Thoracic aorta (tissue), 2 donors: ENCODE measurements around the gene CLEC4C. TPM values are rescaled to one million over a fixed set of nuclear protein-coding genes. Genes with fewer than 3 reads are reported as not detected.

Source experiments
- ATAC-seq: fragments of 150-250 bp; one replicate; pipeline ENCODE4 v1.8.0; 2017; ENCODE audit warnings: low read depth; ENCODE audit not compliant: insufficient number of reproducible peaks, low FRiP score
- DNase-seq: peaks from one replicate; pipeline ENCODE4 v3.0.0-alpha.2; 2020; ENCODE audit warnings: low spot score
- H3K27ac ChIP-seq, 2 donors: fragments of 200-600 bp; sonication (generic); 1 replicate in 1 of 2; 2 replicates in 1 of 2; pipeline ENCODE4 v1.5.1; 2016; ENCODE audit warnings: mild to moderate bottlenecking in 2 of 2, moderate library complexity in 2 of 2
- H3K27me3 ChIP-seq: fragments of 200-600 bp; sonication (generic); replicated peaks from 2 replicates; pipeline ENCODE4 v1.6.0; 2016; ENCODE audit warnings: mild to moderate bottlenecking; ENCODE audit not compliant: insufficient read depth
- H3K36me3 ChIP-seq: fragments of 200-600 bp; sonication (generic); one replicate; pipeline ENCODE4 v1.5.1; 2016
- H3K4me1 ChIP-seq, 2 donors: fragments of 200-600 bp; sonication (generic); 1 replicate in 1 of 2; 2 replicates in 1 of 2; pipeline versions ENCODE4 v1.5.1 to v1.6.0; 2016; ENCODE audit warnings: low read depth in 2 of 2, mild to moderate bottlenecking in 1 of 2; ENCODE audit not compliant: control insufficient read depth in 1 of 2
- H3K4me3 ChIP-seq: fragments of 200-600 bp; sonication (generic); 2 replicates; pipeline ENCODE4 v1.5.1; 2016; ENCODE audit warnings: mild to moderate bottlenecking
- H3K9me3 ChIP-seq: fragments of 200-600 bp; sonication (generic); 2 replicates; pipeline ENCODE4 v1.5.1; 2016
- CTCF ChIP-seq: fragments of 200-600 bp; sonication (generic); IDR thresholded peaks from one replicate; pipeline ENCODE4 v1.5.1; 2019; ENCODE audit warnings: antibody characterized with exemption
- total RNA-seq, 2 donors: library from RNA; depleted of rRNA; stranded (reverse); fragments of >200 nt; gene quantifications; one replicate each; pipeline versions ENCODE4 v1.1.0 to v1.2.3, GENCODE V29; 2016

The CLEC4C gene
- total RNA-seq, 2 donors from 2014 or later = not detected

GRCh38 chr12:7719946-7720730 is 27.0 kb downstream of the CLEC4C start:
- ATAC-seq = no peak

GRCh38 chr12:7716381-7716780 is 30.8 kb downstream of the CLEC4C start:
- ATAC-seq = no peak
- Histone ChIP-seq H3K27me3 (no peaks in the 10 kb centered on the region), H3K4me3 (no peak overlapping the region), H3K4me1 (no peaks in the 10 kb centered on the region), H3K9me3 (no peaks in the 10 kb centered on the region), H3K27ac (no peak overlapping the region), H3K36me3 (no peaks in the 10 kb centered on the region)
- DNase-seq = no peak
- no peak for TF ChIP-seq CTCF

More at GRCh38 chr12:7719946-7720730, 27.0 kb downstream of the CLEC4C start:
- H3K4me1 ChIP-seq = no peaks in the 10 kb centered on the region
- no peaks in the 10 kb centered on the region for H3K36me3 ChIP-seq
- no peaks in the 10 kb centered on the region for H3K27me3 ChIP-seq
- no peak for DNase-seq
- TF ChIP-seq CTCF = no peak
- no peaks in the 10 kb centered on the region for H3K9me3 ChIP-seq
- H3K4me3 ChIP-seq = no peak overlapping the region
- no peak overlapping the region for H3K27ac ChIP-seq

GRCh38 chr12:7712841-7713442 is 34.2 kb downstream of the CLEC4C start:
- H3K9me3 ChIP-seq = no peaks in the 10 kb centered on the region
- H3K36me3 ChIP-seq = no peaks in the 10 kb centered on the region
- no peaks in the 10 kb centered on the region for H3K4me1 ChIP-seq
- DNase-seq (no peak), ATAC-seq (no peak)
- H3K4me3 ChIP-seq = no peak overlapping the region
- no peaks in the 10 kb centered on the region for H3K27me3 ChIP-seq
- no peak for TF ChIP-seq CTCF
- H3K27ac ChIP-seq = no peak overlapping the region

DNA sequence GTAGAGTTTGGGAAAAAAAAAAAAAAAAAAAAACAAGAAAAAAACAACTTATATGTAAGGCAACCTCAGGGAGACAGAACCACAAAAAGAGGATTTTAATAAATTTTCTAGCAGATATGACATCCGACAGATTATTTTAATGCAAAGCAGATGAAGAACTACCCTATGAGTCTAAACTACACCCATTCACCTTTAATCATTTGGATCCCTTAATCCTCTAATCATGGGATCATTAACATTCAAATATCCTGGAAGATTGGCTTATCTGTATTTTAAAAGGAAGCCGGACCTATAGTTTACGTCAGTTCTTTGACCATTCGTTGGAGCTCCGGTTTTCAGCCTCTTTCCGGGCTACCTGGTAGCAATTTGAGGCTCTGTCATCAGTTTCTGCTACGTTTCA is 36.0 kb downstream of the CLEC4C start, which contains the start of gene DPPA3:
Gene DPPA3, plus strand, starts transcription at position 301 of the 400 bp plus-strand sequence. CDS start 138 bp downstream, outside the sequence.
- Histone ChIP-seq H3K36me3 (no peaks in the 10 kb centered on the region), H3K4me3 (no peak within 1 kb of the TSS), H3K4me1 (no peaks in the 10 kb centered on the region), H3K9me3 (no peaks in the 10 kb centered on the region), H3K27ac (no peak within 1 kb of the TSS), H3K27me3 (no peaks in the 10 kb centered on the region)
- ATAC-seq (no peak), DNase-seq (no peak)
- TF ChIP-seq CTCF = no peak

DNA sequence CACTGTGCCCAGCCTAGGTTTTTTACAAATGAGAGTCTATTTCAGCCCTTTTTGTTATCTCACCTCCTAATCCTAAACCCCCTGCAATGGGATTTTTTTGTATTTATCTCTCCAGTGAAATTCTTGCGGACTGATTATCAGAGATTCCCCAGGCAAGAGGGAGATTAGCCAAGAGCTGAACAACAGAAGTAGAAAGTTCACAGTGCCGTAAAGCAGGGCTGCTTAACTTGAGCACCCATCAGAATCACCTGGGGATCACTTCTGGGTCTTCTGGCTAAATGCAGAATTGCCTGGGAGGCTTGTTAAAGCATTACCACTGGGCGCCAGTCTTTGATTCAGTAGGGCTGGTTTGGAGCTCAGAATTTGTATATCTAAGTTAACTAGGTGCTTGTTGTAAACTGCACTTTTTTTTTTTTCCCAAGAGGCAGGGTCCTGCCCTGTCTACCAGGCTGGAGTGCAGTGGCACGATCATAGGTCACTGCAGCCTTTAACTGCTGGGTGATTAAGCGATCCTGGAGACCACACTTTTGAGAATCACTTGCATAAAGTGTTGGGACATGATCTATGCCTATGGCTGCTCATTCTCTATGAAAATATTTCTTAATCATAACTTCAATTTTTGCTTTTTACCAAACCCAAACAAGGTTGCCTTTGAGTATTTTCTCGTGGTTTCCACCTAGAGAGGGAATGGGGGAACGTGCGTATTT is 37.1 kb downstream of the CLEC4C start:
- ATAC-seq (no peak), DNase-seq (no peak)
- TF ChIP-seq CTCF = no peak
- Histone ChIP-seq H3K27me3 (no peaks in the 10 kb centered on the region), H3K4me3 (no peak overlapping the region), H3K4me1 (no peaks in the 10 kb centered on the region), H3K27ac (no peak overlapping the region), H3K36me3 (no peaks in the 10 kb centered on the region), H3K9me3 (no peaks in the 10 kb centered on the region)
